GM20000 (cell line): ENCODE measurements around the gene ATG16L1.

Experiments used
- DNase-seq: peaks from one replicate; pipeline ENCODE4 v3.0.0; 2012; ENCODE audit warnings: low spot score
- TF ChIP-seq, protein P1 (sequence below): IDR thresholded peaks from 2 replicates; pipeline ENCODE4 v1.5.1; 2012; ENCODE audit warnings: mild to moderate bottlenecking, control low read depth; ENCODE audit errors: extremely low read depth, missing control alignments

ATG16L1 gene

DNA sequence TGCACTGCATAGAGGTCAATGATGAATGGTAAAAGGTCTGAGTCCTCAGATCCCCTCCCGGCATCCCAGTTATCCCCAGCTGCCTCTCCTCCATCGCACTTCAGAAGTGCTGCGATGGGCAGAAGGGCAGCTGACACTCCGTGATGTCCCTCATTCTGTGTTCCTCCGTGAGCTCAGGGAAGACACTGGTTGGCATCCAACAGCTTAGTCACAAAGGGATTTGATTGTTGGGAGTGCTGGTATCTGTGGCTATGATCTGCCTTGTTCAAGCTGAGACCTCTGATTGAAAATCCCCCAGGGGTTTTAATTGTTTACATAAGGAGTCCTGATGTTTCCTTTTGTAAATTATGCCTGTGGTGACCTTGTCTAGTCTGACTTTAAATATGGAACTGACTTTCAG lies 37.2 kb downstream of the ATG16L1 start:
- TF ChIP-seq, protein P1, sequence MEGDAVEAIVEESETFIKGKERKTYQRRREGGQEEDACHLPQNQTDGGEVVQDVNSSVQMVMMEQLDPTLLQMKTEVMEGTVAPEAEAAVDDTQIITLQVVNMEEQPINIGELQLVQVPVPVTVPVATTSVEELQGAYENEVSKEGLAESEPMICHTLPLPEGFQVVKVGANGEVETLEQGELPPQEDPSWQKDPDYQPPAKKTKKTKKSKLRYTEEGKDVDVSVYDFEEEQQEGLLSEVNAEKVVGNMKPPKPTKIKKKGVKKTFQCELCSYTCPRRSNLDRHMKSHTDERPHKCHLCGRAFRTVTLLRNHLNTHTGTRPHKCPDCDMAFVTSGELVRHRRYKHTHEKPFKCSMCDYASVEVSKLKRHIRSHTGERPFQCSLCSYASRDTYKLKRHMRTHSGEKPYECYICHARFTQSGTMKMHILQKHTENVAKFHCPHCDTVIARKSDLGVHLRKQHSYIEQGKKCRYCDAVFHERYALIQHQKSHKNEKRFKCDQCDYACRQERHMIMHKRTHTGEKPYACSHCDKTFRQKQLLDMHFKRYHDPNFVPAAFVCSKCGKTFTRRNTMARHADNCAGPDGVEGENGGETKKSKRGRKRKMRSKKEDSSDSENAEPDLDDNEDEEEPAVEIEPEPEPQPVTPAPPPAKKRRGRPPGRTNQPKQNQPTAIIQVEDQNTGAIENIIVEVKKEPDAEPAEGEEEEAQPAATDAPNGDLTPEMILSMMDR, result no peak
- DNase-seq, result no peak

DNA sequence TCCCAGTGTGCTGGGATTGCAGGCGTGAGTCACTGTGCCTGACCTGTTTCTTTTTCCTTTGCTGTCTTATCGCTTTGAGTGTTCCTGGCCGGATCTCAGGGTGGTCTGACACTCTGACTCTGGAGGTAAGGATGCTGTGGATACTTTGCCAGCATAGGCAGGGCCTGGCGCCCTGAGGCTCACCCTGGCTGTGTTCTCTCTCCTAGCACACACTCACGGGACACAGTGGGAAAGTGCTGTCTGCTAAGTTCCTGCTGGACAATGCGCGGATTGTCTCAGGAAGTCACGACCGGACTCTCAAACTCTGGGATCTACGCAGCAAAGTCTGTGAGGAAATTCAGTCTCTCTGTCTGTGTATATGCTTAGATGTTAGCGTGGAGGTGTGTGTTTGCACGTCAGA lies 38.2 kb downstream of the ATG16L1 start:
- TF ChIP-seq, protein P1, result no peak
- no peak for DNase-seq

DNA sequence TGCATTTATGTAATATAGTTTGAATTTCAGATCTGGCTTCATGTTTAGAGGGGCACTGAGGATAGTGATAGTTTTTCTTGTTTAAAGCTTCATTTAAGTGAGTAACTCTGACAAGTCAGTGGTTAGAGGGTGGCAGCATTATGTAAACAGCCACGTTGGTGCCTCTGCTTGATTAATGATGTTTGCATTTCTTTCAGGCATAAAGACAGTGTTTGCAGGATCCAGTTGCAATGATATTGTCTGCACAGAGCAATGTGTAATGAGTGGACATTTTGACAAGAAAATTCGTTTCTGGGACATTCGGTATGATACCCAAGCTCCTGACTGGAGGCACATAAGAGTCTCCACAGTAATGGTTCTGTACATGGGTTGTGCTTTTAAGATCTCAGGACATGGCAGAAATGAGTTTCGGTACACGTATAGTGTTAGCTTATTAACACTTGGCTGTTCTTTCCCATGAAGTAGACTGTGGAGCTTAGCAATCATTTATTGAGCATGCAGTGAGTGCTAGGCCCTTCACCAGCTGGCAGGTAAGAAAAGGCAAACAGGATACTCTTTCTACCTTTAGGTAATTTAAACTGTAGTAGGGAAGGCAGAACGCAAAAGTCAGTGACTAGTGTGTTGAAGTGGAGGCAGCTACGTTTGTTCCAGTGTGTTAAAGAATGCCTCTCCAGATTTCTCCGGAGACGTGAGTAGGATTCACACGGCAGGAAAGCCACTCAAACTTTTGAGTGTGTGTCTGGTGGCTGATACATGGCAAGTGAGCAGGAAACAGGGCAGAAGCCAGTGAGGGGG lies 38.8 kb downstream of the ATG16L1 start:
- DNase-seq, result no peak
- TF ChIP-seq, protein P1, result no peak

DNA sequence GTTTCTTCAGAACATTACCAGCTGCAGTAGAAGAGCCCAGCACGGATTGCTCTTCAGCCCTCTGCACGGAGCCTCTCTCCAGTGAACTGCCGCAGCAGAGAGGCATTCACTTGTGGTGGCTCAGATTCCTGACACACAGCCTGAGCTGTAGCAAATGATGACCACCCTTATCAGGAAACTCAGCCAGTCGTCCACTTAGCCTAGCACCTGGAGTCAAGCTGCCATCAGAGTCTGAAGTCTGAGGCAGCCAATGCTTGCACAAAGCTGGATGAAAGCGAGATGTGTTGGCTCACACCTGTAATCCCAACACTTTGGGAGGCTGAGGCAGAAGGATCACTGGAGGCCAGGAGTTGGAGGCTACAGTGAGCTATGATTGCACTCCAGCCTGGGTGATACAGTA lies 44.4 kb downstream of the ATG16L1 start:
- no peak for DNase-seq
- TF ChIP-seq, protein P1, result no peak

DNA sequence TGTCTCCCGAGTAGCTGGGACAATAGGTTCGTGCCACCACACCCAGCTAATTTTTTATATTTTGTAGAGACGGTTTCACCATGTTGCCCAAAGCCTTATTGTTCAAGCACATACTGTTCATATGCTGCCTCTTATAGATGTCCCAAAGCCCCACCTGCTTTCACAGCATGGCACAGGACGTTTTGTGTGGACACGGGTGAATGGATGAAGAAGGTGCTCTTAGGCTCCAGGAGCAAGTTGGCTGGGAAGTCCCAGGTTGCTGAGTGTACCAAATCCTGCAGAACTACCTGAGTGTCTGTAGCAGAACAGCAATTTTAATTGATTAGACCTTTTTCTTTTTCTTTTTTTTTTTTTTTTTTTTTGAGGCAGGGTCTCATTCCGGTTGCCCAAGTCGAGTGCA lies 45.6 kb downstream of the ATG16L1 start:
- DNase-seq, result no peak

DNA sequence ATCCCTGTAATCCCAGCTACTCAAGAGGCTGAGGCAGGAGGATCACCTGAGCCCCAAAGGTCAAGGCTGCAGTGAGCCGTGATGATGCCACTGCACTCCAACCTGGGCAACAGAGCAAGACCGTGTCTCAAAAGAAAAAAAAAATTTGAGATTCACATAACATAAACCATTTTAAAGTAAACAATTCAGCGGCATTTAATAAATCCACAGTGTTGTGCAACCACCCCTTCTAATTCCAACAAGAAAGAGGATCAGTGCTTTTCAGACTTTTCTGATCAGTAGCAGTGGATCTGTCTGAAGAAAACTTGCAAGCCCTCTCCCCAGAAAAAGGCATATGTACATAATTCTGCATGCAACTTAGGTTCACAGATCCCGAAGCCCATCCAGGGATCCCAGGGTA lies 48.9 kb downstream of the ATG16L1 start:
- no peak for DNase-seq
- TF ChIP-seq, protein P1, result no peak

More for the DNA sequence above, 45.6 kb downstream of the ATG16L1 start:
- TF ChIP-seq, protein P1, result no peak

DNA sequence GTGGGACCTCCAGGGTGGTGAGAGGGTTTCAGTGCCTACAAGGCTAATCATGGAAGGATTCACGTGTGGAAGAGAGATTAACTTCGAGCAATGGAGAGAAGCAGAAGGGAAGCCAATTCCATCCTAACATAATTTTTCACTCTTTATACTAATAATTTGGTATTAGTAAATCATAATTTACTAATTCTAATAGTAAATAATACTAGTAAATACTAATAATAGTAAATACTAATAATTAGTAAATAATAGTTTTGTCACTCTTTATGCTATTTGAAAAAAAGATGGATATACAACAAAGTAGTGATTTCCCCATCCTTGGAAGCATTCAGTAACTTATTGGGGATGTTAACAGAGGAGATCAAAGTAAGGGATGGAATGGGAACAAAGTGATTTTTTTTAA lies 49.8 kb downstream of the ATG16L1 start:
- TF ChIP-seq, protein P1, result no peak
- DNase-seq, result no peak
